Spleen (tissue), 7 donors: ENCODE results near the gene ATP11C.
"Not testable (repeated sequence)": the region's sequence is repeated elsewhere in the genome, so short reads cannot be mapped to it uniquely, and the experiment has no call there.

Source experiments
- POLR2A ChIP-seq, 3 donors: fragments of 450-650 bp; IDR thresholded peaks; one replicate each; pipeline ENCODE4 v1.5.1; 2017; ENCODE audit warnings: antibody characterized with exemption in 3 of 3, mild to moderate bottlenecking in 1 of 3
- POLR2AphosphoS5 ChIP-seq, 3 donors: sonication (generic); formaldehyde crosslinking; IDR thresholded peaks; one replicate each; pipeline ENCODE4 v1.5.1; 2017; ENCODE audit warnings: antibody characterized with exemption in 3 of 3
- TF ChIP-seq, protein P1 (sequence below), 11 experiments: fragments of 200-600 bp in 7 of 11; fragments of 450-650 bp in 4 of 11; sonication (generic) in 4 of 11; IDR thresholded peaks in 8 of 11; conservative IDR thresholded peaks in 3 of 11; 1 replicate in 7 of 11; 2 replicates in 4 of 11; pipeline versions ENCODE4 v1.4.0 to v1.8.0; 2016 to 2021; ENCODE audit warnings: antibody characterized with exemption in 11 of 11, inconsistent platforms in 4 of 11, mild to moderate bottlenecking in 1 of 11
- donor health status: DM: no; HTN: no; CAD: no; lungs with moderate emphysema.
- donor health status: DM: no; HTN: no; CAD: no.
- donor health status: DM: no; HTN: no; CAD: no.

DNA sequence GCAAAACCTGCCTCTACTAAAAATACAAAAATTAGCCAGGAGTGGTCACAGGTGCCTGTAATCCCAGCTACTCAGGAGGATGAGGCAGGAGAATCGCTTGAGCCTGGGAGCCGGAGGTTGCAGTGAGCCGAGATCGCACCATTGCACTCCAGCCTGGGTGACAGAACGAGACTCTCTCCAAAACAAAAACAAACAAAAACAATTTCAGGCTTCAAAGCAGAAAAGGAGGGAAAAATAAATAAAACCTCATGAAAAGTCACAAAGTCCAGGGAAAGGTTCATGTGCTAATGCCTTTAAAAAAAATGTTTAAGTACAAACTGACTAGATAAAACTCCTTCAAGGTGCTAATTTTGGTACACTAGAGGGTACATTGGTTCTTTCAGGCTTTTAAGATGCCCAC, 96.5 kb downstream of the ATP11C start:
- not testable (repeated sequence) for TF ChIP-seq POLR2AphosphoS5, POLR2A (IDR thresholded peaks at IDR 0.05)
- TF ChIP-seq, protein P1, sequence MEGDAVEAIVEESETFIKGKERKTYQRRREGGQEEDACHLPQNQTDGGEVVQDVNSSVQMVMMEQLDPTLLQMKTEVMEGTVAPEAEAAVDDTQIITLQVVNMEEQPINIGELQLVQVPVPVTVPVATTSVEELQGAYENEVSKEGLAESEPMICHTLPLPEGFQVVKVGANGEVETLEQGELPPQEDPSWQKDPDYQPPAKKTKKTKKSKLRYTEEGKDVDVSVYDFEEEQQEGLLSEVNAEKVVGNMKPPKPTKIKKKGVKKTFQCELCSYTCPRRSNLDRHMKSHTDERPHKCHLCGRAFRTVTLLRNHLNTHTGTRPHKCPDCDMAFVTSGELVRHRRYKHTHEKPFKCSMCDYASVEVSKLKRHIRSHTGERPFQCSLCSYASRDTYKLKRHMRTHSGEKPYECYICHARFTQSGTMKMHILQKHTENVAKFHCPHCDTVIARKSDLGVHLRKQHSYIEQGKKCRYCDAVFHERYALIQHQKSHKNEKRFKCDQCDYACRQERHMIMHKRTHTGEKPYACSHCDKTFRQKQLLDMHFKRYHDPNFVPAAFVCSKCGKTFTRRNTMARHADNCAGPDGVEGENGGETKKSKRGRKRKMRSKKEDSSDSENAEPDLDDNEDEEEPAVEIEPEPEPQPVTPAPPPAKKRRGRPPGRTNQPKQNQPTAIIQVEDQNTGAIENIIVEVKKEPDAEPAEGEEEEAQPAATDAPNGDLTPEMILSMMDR (IDR thresholded peaks at IDR 0.05 in 8 of 11, conservative IDR thresholded peaks at IDR 0.05 in 3 of 11): not testable (repeated sequence)
